H1 (cell line): ENCODE results near the gene UGT1A6. TPM values are rescaled to one million over a fixed set of nuclear protein-coding genes. Genes with fewer than 3 reads are reported as not detected.

Source experiments
- CTCF ChIA-PET: fragments of 300-600 bp; sonication (Branson Sonifier 250); formaldehyde crosslinking; loops from one replicate; lab custom pipeline; 2021; ENCODE audit not compliant: partially characterized antibody; lab: Charles Lee
- POLR2A ChIA-PET: fragments of 300-600 bp; sonication (Branson Sonifier 250); formaldehyde crosslinking; loops from one replicate; lab custom pipeline; 2021; ENCODE audit warnings: inconsistent platforms; ENCODE audit not compliant: partially characterized antibody; lab: Charles Lee
- DNase-seq, 2 experiments: peaks; one replicate each; pipeline versions ENCODE4 v3.0.0 to v3.0.0-alpha.2; 2010 to 2022; ENCODE audit warnings: low spot score in 2 of 2, low read depth in 1 of 2, mixed read lengths in 1 of 2
- FAIRE-seq: peaks from 2 replicates; lab custom pipeline; 2011; peaks lifted over from hg19 to GRCh38; lab: Jason Lieb, UNC
- H2AFZ ChIP-seq: 2 replicates; pipeline ENCODE4 v1.8.1; 2012; ENCODE audit warnings: low read length, inconsistent platforms
- H2AK5ac ChIP-seq: 2 replicates; pipeline ENCODE4 v1.6.1; 2013; ENCODE audit warnings: low read depth, low read length
- H2BK120ac ChIP-seq: replicated peaks from 2 replicates; pipeline ENCODE3; 2013; ENCODE audit warnings: low read depth, low read length, inconsistent platforms
- H2BK12ac ChIP-seq: 2 replicates; pipeline ENCODE4 v1.6.1; 2013; ENCODE audit warnings: low read depth, low read length
- H2BK15ac ChIP-seq: 2 replicates; pipeline ENCODE4 v1.6.1; 2013; ENCODE audit warnings: low read length
- H2BK20ac ChIP-seq: 2 replicates; pipeline ENCODE4 v1.6.1; 2013; ENCODE audit warnings: low read length
- H2BK5ac ChIP-seq: 2 replicates; pipeline ENCODE4 v1.6.1; 2013; ENCODE audit warnings: low read depth, low read length
- H3K14ac ChIP-seq: 2 replicates; pipeline ENCODE4 v1.6.1; 2013; ENCODE audit warnings: inconsistent platforms; ENCODE audit not compliant: insufficient read length
- H3K18ac ChIP-seq: 2 replicates; pipeline ENCODE4 v1.6.1; 2013; ENCODE audit warnings: low read length; ENCODE audit errors: extremely low read depth
- H3K23ac ChIP-seq: 2 replicates; pipeline ENCODE4 v1.6.1; 2013; ENCODE audit warnings: inconsistent platforms; ENCODE audit not compliant: insufficient read length
- H3K23me2 ChIP-seq: 2 replicates; pipeline ENCODE4 v1.6.1; 2013; ENCODE audit warnings: low read depth, low read length
- H3K27ac ChIP-seq: 2 replicates; pipeline ENCODE4 v1.6.1; 2011; ENCODE audit warnings: low read depth, low read length, inconsistent platforms
- H3K27me3 ChIP-seq, 4 experiments: replicated peaks in 1 of 4; 1 replicate in 1 of 4; 2 replicates in 3 of 4; pipeline versions ENCODE4 v1.6.1 to v1.8.1; 2011 to 2013; ENCODE audit warnings: low read length in 3 of 4, mild to moderate bottlenecking in 3 of 4, inconsistent platforms in 2 of 4, mixed read lengths in 2 of 4, moderate library complexity in 1 of 4; ENCODE audit not compliant: control insufficient read depth in 3 of 4, insufficient read depth in 3 of 4; ENCODE audit errors: extremely low read depth in 1 of 4
- H3K36me3 ChIP-seq, 4 experiments: 2 replicates each; pipeline versions ENCODE4 v1.6.1 to v1.8.1; 2011 to 2013; ENCODE audit warnings: mild to moderate bottlenecking in 4 of 4, low read length in 3 of 4, moderate library complexity in 2 of 4, control low read depth in 1 of 4, inconsistent platforms in 1 of 4; ENCODE audit not compliant: insufficient read depth in 4 of 4, control insufficient read depth in 2 of 4
- H3K4ac ChIP-seq: replicated peaks from 2 replicates; pipeline ENCODE3; 2013; ENCODE audit warnings: low read length, low read depth, mixed read lengths, inconsistent platforms; ENCODE audit not compliant: insufficient read length
- H3K4me1 ChIP-seq, 4 experiments: replicated peaks in 1 of 4; 1 replicate in 1 of 4; 2 replicates in 3 of 4; pipeline versions ENCODE4 v1.6.1 to v1.8.1; 2011 to 2013; ENCODE audit warnings: low read length in 3 of 4, inconsistent platforms in 2 of 4, mixed read lengths in 1 of 4; ENCODE audit not compliant: insufficient read depth in 4 of 4, control insufficient read depth in 3 of 4
- H3K4me2 ChIP-seq, 2 experiments: 2 replicates each; pipeline versions ENCODE4 v1.6.1 to v1.8.1; 2011 to 2013; ENCODE audit warnings: low read depth in 2 of 2, low read length in 2 of 2, control low read depth in 1 of 2, inconsistent platforms in 1 of 2, mild to moderate bottlenecking in 1 of 2; ENCODE audit not compliant: insufficient read depth in 1 of 2
- H3K4me3 ChIP-seq, 4 experiments: fragments of 200-600, 300-600 bp in 1 of 4; sonication (generic), shearing (Covaris generic), sonication (Bioruptor Twin) in 1 of 4; 2 replicates each; pipeline versions ENCODE4 v1.5.1 to v1.8.1; 2011 to 2016; ENCODE audit warnings: low read length in 4 of 4, low read depth in 3 of 4, control low read depth in 2 of 4, inconsistent platforms in 2 of 4, mild to moderate bottlenecking in 2 of 4, mixed read lengths in 1 of 4, moderate library complexity in 1 of 4; ENCODE audit not compliant: insufficient read depth in 2 of 4; ENCODE audit errors: extremely low read depth in 1 of 4
- H3K56ac ChIP-seq: replicated peaks from 2 replicates; pipeline ENCODE3; 2013; ENCODE audit warnings: low read depth, mild to moderate bottlenecking, mixed read lengths, low read length, inconsistent platforms; ENCODE audit not compliant: insufficient read length
- H3K79me1 ChIP-seq: 2 replicates; pipeline ENCODE4 v1.6.1; 2013; ENCODE audit warnings: low read depth, low read length, control low read depth
- H3K79me2 ChIP-seq, 2 experiments: 2 replicates each; pipeline versions ENCODE4 v1.6.1 to v1.8.1; 2012 to 2013; ENCODE audit warnings: low read length in 2 of 2, mild to moderate bottlenecking in 2 of 2, inconsistent platforms in 1 of 2; ENCODE audit not compliant: insufficient read depth in 2 of 2, control insufficient read depth in 1 of 2
- H3K9ac ChIP-seq, 4 experiments: replicated peaks in 1 of 4; 1 replicate in 1 of 4; 2 replicates in 3 of 4; pipeline versions ENCODE4 v1.6.1 to v1.8.1; 2011 to 2013; ENCODE audit warnings: low read depth in 3 of 4, low read length in 3 of 4, control low read depth in 2 of 4, mild to moderate bottlenecking in 2 of 4, moderate library complexity in 2 of 4, inconsistent platforms in 1 of 4; ENCODE audit errors: extremely low read depth in 1 of 4
- H3K9me3 ChIP-seq, 2 experiments: 2 replicates each; pipeline versions ENCODE4 v1.6.1 to v1.8.1; 2012 to 2013; ENCODE audit warnings: mild to moderate bottlenecking in 2 of 2, moderate library complexity in 2 of 2, control low read depth in 1 of 2, inconsistent platforms in 1 of 2, low read depth in 1 of 2, low read length in 1 of 2, mixed read lengths in 1 of 2; ENCODE audit not compliant: insufficient read depth in 2 of 2
- H4K20me1 ChIP-seq, 2 experiments: replicated peaks in 1 of 2; 2 replicates each; pipeline versions ENCODE3 to v1.8.1; 2011 to 2013; ENCODE audit warnings: inconsistent platforms in 2 of 2, low read length in 2 of 2, mild to moderate bottlenecking in 1 of 2; ENCODE audit not compliant: insufficient read depth in 2 of 2, control insufficient read depth in 1 of 2
- H4K5ac ChIP-seq: 2 replicates; pipeline ENCODE4 v1.6.1; 2013; ENCODE audit warnings: low read length, low read depth, mixed read lengths, inconsistent platforms; ENCODE audit not compliant: insufficient read length
- H4K8ac ChIP-seq: 2 replicates; pipeline ENCODE4 v1.8.0; 2013; ENCODE audit warnings: mild to moderate bottlenecking, moderate library complexity, low read length, inconsistent platforms; ENCODE audit not compliant: insufficient read depth; ENCODE audit errors: extremely low read depth
- H4K91ac ChIP-seq: replicated peaks from 2 replicates; pipeline ENCODE3; 2013; ENCODE audit warnings: low read length, mixed read lengths, inconsistent platforms; ENCODE audit not compliant: insufficient read length
- JUND ChIP-seq: IDR thresholded peaks from 2 replicates; pipeline ENCODE4 v1.6.1; 2011; ENCODE audit warnings: mild to moderate bottlenecking, improper control_type of control experiment, low read length
- TAF1 ChIP-seq: IDR thresholded peaks from 2 replicates; pipeline ENCODE4 v1.6.1; 2011; ENCODE audit warnings: mild to moderate bottlenecking, low read depth, low read length
- WGBS, 2 experiments: shearing (Covaris generic) in 1 of 2; methylation state at CpG; one replicate each; pipeline versions ENCODE4 v1.1.6 to v1.1.7; 2013 to 2015; ENCODE audit warnings: low lambda C conversion rate in 2 of 2, mixed read lengths in 2 of 2, inconsistent platforms in 1 of 2, low coverage in 1 of 2, missing lambda C conversion rate in 1 of 2; ENCODE audit not compliant: insufficient replicate concordance in 2 of 2, insufficient coverage in 1 of 2, insufficient read length in 1 of 2; ENCODE audit errors: extremely low coverage in 1 of 2, missing lambda C conversion rate in 1 of 2; 5-methylcytosine and 5-hydroxymethylcytosine counted together
- polyA plus RNA-seq, 7 experiments: library from polyadenylated mRNA; depleted of rRNA in 3 of 7; stranded (reverse) in 5 of 7; unstranded in 2 of 7; fragments of >200 nt in 5 of 7; fragments of 200-250 nt in 2 of 7; gene quantifications; 1 replicate in 5 of 7; 2 replicates in 1 of 7; 4 replicates in 1 of 7; pipeline versions ENCODE4 v1.2.1 to v1.2.3, GENCODE V29; 2011 to 2013; ENCODE audit warnings: missing spikeins in 2 of 7, mixed read lengths in 2 of 7
- total RNA-seq: library from RNA; stranded (reverse); fragmentation: NEBNext Ultra II Directional; extraction: Animal tissue kit (Norgen Biotek cat#: 25700); gene quantifications from 2 replicates; pipeline ENCODE4 v1.2.1, GENCODE V29; 2021

Gene UGT1A6
- total and polyA plus RNA-seq, 2 of the 8 experiments (the other 6 are each of a cell fraction or from before 2014, with no cell fraction given), result not detected

- DNase-seq, result peak in 1 of 2 experiments; percentile 14
- POLR2A ChIA-PET, result no interaction called here
Measured at GRCh38 chr2:233807966-233808935, 115.6 kb downstream of the UGT1A6 start.

More at GRCh38 chr2:233807966-233808935, 115.6 kb downstream of the UGT1A6 start:
- H3K56ac ChIP-seq, result no peak overlapping the region
- H4K20me1 ChIP-seq, result no peaks in the 10 kb centered on the region
- H3K27ac ChIP-seq, result no peak overlapping the region
- H3K79me2 ChIP-seq, result no peaks in the 10 kb centered on the region
- H2AFZ ChIP-seq, result no peak overlapping the region
- H3K23me2 ChIP-seq, result no peaks in the 10 kb centered on the region
- no peaks in the 10 kb centered on the region for H3K27me3 ChIP-seq
- no peaks in the 10 kb centered on the region for H3K4me1 ChIP-seq
- H3K9ac ChIP-seq, result no peak overlapping the region
- H4K8ac ChIP-seq, result no peak overlapping the region
- no peak overlapping the region for H2BK15ac ChIP-seq
- H3K18ac ChIP-seq, result no peak overlapping the region
- WGBS, 2 experiments, result 79% methylated on average over 10 of the region's 10 CpGs; no CpG with 5 or more reads in 1 of the 2 experiments
- H3K79me1 ChIP-seq, result no peaks in the 10 kb centered on the region
- H3K4me2 ChIP-seq, result no peak overlapping the region
- no peak overlapping the region for H3K23ac ChIP-seq
- TF ChIP-seq JUND, result no peak
- no peak for TF ChIP-seq TAF1
- no peak overlapping the region for H3K4ac ChIP-seq
- peaks cover 0 to 4% of the 10 kb centered on the region in 2 experiments; a peak in 2 of 4 replicates for H3K9me3 ChIP-seq
- H3K14ac ChIP-seq, result no peak overlapping the region
- no peaks in the 10 kb centered on the region for H3K36me3 ChIP-seq
- no peak overlapping the region for H4K91ac ChIP-seq
- 0 out of 2 replicates have a peak overlapping the region, but pooled peaks have one; percentile 27 for H2BK12ac ChIP-seq
- no peak overlapping the region for H2BK120ac ChIP-seq
- no peak overlapping the region for H2BK5ac ChIP-seq
- H3K4me3 ChIP-seq, result no peak overlapping the region
- no peak for FAIRE-seq
- no peak overlapping the region for H4K5ac ChIP-seq
- no peak overlapping the region for H2BK20ac ChIP-seq
- no peak overlapping the region for H2AK5ac ChIP-seq
- CTCF ChIA-PET, result no interaction called here
